ENCODE data around the gene GSC2.

DNA sequence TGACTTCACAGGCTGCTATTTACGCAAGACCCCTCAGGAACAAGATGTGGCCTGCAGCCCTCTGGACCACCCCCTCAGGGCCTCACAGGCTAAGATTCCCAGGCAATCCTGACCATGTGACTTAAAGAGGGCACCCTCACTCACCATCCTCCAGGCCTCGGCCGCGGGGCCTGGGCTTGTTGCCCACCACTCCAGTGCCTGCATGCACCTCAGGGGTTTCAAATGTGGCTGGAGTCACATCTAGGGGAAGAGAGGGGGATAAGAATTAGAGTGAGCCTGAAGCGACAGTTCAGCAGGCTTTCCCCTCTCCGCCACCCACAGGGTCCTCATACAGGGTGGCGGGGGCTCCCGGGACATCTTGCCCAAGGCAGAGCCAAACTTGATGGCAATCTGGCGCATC, 7.7 kb downstream of the GSC2 start:
- TF ChIP-seq, protein P1, sequence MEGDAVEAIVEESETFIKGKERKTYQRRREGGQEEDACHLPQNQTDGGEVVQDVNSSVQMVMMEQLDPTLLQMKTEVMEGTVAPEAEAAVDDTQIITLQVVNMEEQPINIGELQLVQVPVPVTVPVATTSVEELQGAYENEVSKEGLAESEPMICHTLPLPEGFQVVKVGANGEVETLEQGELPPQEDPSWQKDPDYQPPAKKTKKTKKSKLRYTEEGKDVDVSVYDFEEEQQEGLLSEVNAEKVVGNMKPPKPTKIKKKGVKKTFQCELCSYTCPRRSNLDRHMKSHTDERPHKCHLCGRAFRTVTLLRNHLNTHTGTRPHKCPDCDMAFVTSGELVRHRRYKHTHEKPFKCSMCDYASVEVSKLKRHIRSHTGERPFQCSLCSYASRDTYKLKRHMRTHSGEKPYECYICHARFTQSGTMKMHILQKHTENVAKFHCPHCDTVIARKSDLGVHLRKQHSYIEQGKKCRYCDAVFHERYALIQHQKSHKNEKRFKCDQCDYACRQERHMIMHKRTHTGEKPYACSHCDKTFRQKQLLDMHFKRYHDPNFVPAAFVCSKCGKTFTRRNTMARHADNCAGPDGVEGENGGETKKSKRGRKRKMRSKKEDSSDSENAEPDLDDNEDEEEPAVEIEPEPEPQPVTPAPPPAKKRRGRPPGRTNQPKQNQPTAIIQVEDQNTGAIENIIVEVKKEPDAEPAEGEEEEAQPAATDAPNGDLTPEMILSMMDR (IDR thresholded peaks at IDR 0.05 in 4 of 5, conservative IDR thresholded peaks at IDR 0.05 in 1 of 5): no peak
- no peak for TF ChIP-seq POLR2A (IDR thresholded peaks at IDR 0.05)
